Mesodermal cell (in vitro differentiated cells): ENCODE data around the gene TOPORS.
"Not testable (repeated sequence)": the region's sequence is repeated elsewhere in the genome, so short reads cannot be mapped to it uniquely, and the experiment has no call there.

Experiments
- H3K27ac ChIP-seq: 2 replicates; pipeline ENCODE4 v1.7.0; 2013; ENCODE audit warnings: mild to moderate bottlenecking, low read depth, low read length, moderate library complexity; ENCODE audit not compliant: severe bottlenecking
- H3K36me3 ChIP-seq: 2 replicates; pipeline ENCODE4 v1.7.1; 2013; ENCODE audit warnings: mild to moderate bottlenecking, low read length, moderate library complexity; ENCODE audit not compliant: control insufficient read depth, insufficient read depth
- H3K4me1 ChIP-seq: one replicate; pipeline ENCODE4 v1.7.1; 2013; ENCODE audit warnings: mild to moderate bottlenecking, low read length; ENCODE audit not compliant: insufficient read depth, control insufficient read depth, poor library complexity, severe bottlenecking
- H3K4me3 ChIP-seq: 2 replicates; pipeline ENCODE4 v1.7.0; 2013; ENCODE audit warnings: low read length, control low read depth, mild to moderate bottlenecking; ENCODE audit not compliant: insufficient read depth, poor library complexity, severe bottlenecking; ENCODE audit errors: extremely low read depth
- H3K9me3 ChIP-seq: 2 replicates; pipeline ENCODE4 v1.7.1; 2013; ENCODE audit warnings: mild to moderate bottlenecking, low read length, moderate library complexity; ENCODE audit not compliant: control insufficient read depth
- WGBS, 2 experiments: methylation state at CpG; one replicate each; pipeline ENCODE4 v1.1.5; 2013; ENCODE audit warnings: missing lambda C conversion rate in 2 of 2; ENCODE audit not compliant: insufficient coverage in 2 of 2; 5-methylcytosine and 5-hydroxymethylcytosine counted together

Gene TOPORS

GRCh38 chr9:32533336-32533735, 19.1 kb downstream of the TOPORS start:
- Histone ChIP-seq H3K4me1 (no peaks in the 10 kb centered on the region), H3K36me3 (peaks cover 6% of the 10 kb centered on the region), H3K27ac (no peak overlapping the region), H3K4me3 (no peak overlapping the region), H3K9me3 (no peaks in the 10 kb centered on the region)
- WGBS, 2 experiments, result 91 to 92% methylated on average over 3 of the region's 6 CpGs

DNA sequence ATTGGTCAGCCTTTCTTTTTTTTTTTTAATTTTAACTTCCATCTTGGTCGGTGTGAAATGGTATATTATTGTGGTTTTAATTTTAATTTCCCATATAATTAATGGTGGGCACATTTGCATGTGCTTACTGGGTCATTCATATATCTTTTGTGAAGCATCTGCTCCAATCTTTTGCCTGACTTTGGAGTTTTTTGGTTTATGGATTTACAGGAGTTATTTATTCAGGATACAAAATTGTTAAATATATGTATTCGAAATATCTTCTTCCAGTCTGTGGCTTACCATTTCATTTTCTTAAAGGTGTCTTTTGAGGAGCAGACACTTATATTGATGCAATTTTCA, 25.7 kb downstream of the TOPORS start:
- WGBS, 2 experiments, result no CpG with 5 or more reads among the region's 2 CpGs
- H3K27ac ChIP-seq, result no peak overlapping the region
- H3K4me3 ChIP-seq, result peak overlapping the region; percentile 56

DNA sequence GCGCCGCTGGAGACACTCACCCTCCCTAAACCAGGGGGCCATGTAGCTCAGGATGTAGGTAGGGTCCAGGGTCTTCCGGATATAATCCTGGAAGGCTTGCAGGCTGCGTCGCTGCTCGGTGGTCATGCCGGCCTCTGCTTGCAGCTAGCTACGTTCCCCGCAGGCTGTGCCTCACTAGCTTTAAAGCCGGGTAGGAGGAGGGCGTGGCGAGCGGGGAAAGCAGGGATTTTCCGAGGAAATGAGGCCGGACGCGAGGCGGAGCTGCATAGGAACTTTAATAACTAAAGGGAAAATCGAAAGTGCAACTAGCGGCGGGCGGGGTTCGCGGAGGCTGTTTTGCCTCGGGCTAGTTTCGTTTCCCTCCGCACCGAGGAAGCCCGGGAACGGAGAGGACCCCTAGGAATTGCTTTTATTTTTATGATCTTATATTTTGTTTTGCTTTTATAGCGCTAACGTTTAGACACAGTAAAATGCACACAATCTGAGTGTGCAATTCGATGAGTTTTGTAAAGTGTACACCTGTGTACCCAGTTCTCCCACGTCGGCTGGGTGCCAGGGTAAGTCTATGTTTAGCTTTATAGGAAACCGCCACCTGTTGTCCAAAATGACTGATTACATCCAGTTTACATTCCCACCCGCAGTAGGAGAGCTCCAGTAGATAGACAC, 26.2 kb downstream of the TOPORS start, which contains the start of gene RIGI:
RIGI (minus strand) TSS at position 156 of the 666 bp plus-strand sequence; CDS start at position 126, 30 bp downstream.
- Histone ChIP-seq H3K4me3 (peak within 1 kb of the TSS; percentile 56), H3K36me3 (no peaks in the 10 kb centered on the region), H3K4me1 (peaks cover 7% of the 10 kb centered on the region), H3K27ac (peak within 1 kb of the TSS; percentile 76), H3K9me3 (no peaks in the 10 kb centered on the region)
- 1 to 2% methylated on average over 19 to 27 of the region's 37 CpGs for WGBS, 2 experiments

More for the DNA sequence above, 25.7 kb downstream of the TOPORS start:
- Histone ChIP-seq H3K4me1 (peaks cover 7% of the 10 kb centered on the region), H3K36me3 (no peaks in the 10 kb centered on the region), H3K9me3 (no peaks in the 10 kb centered on the region)

- H3K9me3 ChIP-seq, result no peaks in the 10 kb centered on the region
- WGBS, 2 experiments, result 8% methylated on average over 2 of the region's 4 CpGs; no CpG with 5 or more reads in 1 of the 2 experiments
- peak overlapping the region; percentile 56 for H3K4me3 ChIP-seq
- no peaks in the 10 kb centered on the region for H3K36me3 ChIP-seq
- H3K4me1 ChIP-seq, result peaks cover 7% of the 10 kb centered on the region
- H3K27ac ChIP-seq, result peak overlapping the region; percentile 76
Measured at GRCh38 chr9:32525709-32526030, 26.7 kb downstream of the TOPORS start.

DNA sequence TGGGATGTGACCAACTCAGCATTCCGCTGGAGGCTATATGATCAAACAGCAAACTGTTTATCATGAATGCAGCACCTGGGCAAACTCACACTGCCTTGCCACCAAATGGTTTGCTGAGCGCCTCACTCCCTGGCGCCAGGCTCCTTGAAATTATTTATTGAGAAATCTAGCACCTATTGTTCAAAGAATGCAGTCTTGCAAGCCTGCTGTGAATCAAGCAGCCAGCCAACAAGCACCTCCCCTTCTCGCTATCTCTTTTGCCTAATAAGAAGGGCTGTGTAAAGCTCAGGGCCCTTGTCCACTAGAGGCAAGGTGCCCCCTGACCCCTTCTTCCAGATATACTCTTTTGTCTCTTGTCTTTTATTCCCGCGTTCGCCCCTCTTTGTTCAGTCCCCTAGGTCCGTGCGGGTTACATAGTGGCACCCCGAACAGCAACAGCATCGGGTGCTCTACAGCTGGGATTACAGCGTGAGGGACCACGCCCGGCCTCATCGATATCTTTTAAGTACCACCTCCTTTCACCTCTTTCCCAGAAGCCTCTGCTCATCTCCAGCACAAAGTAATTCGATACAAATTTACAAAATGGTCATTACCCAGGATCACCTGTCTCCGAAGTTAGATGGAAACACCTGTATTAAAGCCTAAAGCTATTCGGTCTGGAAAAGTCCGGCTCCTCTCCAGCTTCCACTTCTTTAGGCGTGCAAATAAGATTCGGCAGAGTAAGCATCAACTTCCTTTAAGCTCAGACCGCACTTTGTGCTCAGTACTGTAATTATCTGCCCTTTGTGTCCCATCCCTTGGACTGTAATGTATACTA, 27.3 kb downstream of the TOPORS start:
- peak overlapping the region; percentile 56 for H3K4me3 ChIP-seq
- H3K36me3 ChIP-seq, result no peaks in the 10 kb centered on the region
- H3K4me1 ChIP-seq, result peaks cover 7% of the 10 kb centered on the region
- H3K27ac ChIP-seq, result no peak overlapping the region
- whole genome bisulfite sequencing, 2 experiments, result 90 to 93% methylated on average over 20 to 21 of the region's 22 CpGs
- H3K9me3 ChIP-seq, result no peaks in the 10 kb centered on the region

DNA sequence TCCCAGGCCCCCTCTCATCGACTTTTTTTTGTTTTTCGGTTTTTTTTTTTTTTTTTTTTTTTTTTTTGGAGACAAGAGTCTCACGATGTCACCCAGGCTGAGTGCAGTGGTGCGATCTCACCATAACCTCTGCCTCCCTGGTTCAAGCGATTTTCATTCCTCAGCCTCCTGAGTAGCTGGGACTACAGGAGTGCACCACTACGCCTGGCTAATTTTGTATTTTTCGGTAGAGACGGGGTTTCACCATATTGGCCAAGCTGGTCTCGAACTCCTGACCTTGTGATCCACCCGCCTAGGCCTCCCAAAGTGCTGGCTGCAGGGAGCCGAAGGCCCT, 27.9 kb downstream of the TOPORS start:
- not testable (repeated sequence) for H3K4me3 ChIP-seq, H3K36me3 ChIP-seq, H3K4me1 ChIP-seq, H3K9me3 ChIP-seq, H3K27ac ChIP-seq
- 92 to 93% methylated on average over 9 to 10 of the region's 11 CpGs for WGBS, 2 experiments

- WGBS, 2 experiments, result no CpG with 5 or more reads among the region's 1 CpG
- no peak overlapping the region for H3K27ac ChIP-seq
- H3K9me3 ChIP-seq, result peaks cover under 1% of the 10 kb centered on the region
- no peak overlapping the region for H3K4me3 ChIP-seq
- peaks cover 7% of the 10 kb centered on the region for H3K4me1 ChIP-seq
- no peaks in the 10 kb centered on the region for H3K36me3 ChIP-seq
Measured at GRCh38 chr9:32523910-32524309, 28.5 kb downstream of the TOPORS start.

DNA sequence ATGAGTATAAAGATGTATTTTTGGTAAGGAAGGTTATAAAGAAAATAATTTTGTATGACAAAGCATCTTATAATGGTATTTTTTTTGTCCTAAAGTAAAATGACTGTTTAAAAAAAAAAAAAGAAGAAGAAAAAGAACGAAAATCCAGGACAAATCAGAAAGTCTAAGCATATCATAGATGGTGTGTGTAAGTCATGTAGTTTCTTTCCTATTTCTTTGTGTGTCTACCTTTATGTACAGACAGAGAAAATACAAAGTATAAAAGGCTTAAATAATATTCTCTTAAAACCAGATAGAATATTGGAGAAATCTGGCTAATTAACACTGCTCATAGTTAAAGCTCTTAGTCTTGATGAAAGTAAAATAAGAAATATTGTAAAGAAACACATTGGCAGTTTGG, 34.1 kb downstream of the TOPORS start:
- Histone ChIP-seq H3K4me1 (no peaks in the 10 kb centered on the region), H3K27ac (no peak overlapping the region), H3K36me3 (no peaks in the 10 kb centered on the region), H3K4me3 (no peak overlapping the region), H3K9me3 (peaks cover 10% of the 10 kb centered on the region)
- 100% methylated on average over 1 of the region's 1 CpG; no CpG with 5 or more reads in 1 of the 2 experiments for WGBS, 2 experiments

- H3K36me3 ChIP-seq, result no peaks in the 10 kb centered on the region
- H3K9me3 ChIP-seq, result peaks cover 10% of the 10 kb centered on the region
- H3K4me1 ChIP-seq, result no peaks in the 10 kb centered on the region
- H3K4me3 ChIP-seq, result no peak overlapping the region
- no peak overlapping the region for H3K27ac ChIP-seq
Measured at GRCh38 chr9:32516241-32516640, 36.1 kb downstream of the TOPORS start.

- Histone ChIP-seq H3K4me3 (no peak overlapping the region), H3K36me3 (no peaks in the 10 kb centered on the region), H3K4me1 (no peaks in the 10 kb centered on the region), H3K9me3 (no peaks in the 10 kb centered on the region), H3K27ac (no peak overlapping the region)
- 70% methylated on average over 1 of the region's 1 CpG; no CpG with 5 or more reads in 1 of the 2 experiments for WGBS, 2 experiments
Measured at GRCh38 chr9:32508728-32509127, 43.7 kb downstream of the TOPORS start.

GRCh38 chr9:32503008-32503407, 49.4 kb downstream of the TOPORS start:
- WGBS, 2 experiments, result 61 to 77% methylated on average over 3 of the region's 3 CpGs
- no peaks in the 10 kb centered on the region for H3K36me3 ChIP-seq
- no peak overlapping the region for H3K27ac ChIP-seq
- no peaks in the 10 kb centered on the region for H3K4me1 ChIP-seq
- H3K9me3 ChIP-seq, result no peaks in the 10 kb centered on the region
- no peak overlapping the region for H3K4me3 ChIP-seq
